HEK293 (cell line): ENCODE data around the gene GAL.

ENCODE experiments used
- CTCF ChIA-PET: fragments of 350-600 bp; formaldehyde crosslinking; extraction: SDS; loops from one replicate; lab custom pipeline; 2021; ENCODE audit warnings: antibody characterized with exemption; lab: Yijun Ruan, JAX
- POLR2A ChIA-PET: fragments of 300-600 bp; formaldehyde crosslinking; extraction: SDS; loops from one replicate; lab custom pipeline; 2020; ENCODE audit warnings: antibody characterized with exemption, inconsistent platforms; lab: Yijun Ruan, JAX
- H3K27ac ChIP-seq: fragments of 200-500 bp; sonication (Bioruptor generic); 2 replicates; pipeline ENCODE4 v1.5.1; 2014; ENCODE audit warnings: low read depth, low read length, control low read depth, inconsistent platforms; ENCODE audit errors: extremely low read depth
- H3K36me3 ChIP-seq, 2 experiments: fragments of 200-500 bp in 1 of 2; sonication (Bioruptor generic) in 1 of 2; 1 replicate in 1 of 2; 2 replicates in 1 of 2; pipeline ENCODE4 v1.5.1; 2014 to 2017; ENCODE audit warnings: inconsistent platforms in 2 of 2, low read length in 2 of 2; ENCODE audit not compliant: control insufficient read depth in 2 of 2, insufficient read depth in 1 of 2
- H3K4me1 ChIP-seq: fragments of 200-500 bp; sonication (Bioruptor generic); 2 replicates; pipeline ENCODE4 v1.5.1; 2014; ENCODE audit warnings: mild to moderate bottlenecking, low read length, inconsistent platforms; ENCODE audit not compliant: control insufficient read depth, insufficient read depth
- H3K4me3 ChIP-seq: 2 replicates; pipeline ENCODE4 v1.5.1; 2011; ENCODE audit warnings: low read depth, mild to moderate bottlenecking, control low read depth, low read length, moderate library complexity
- H3K9me3 ChIP-seq: fragments of 200-500 bp; sonication (Bioruptor generic); 2 replicates; pipeline ENCODE4 v1.5.1; 2014; ENCODE audit warnings: low read depth, low read length, inconsistent platforms; ENCODE audit not compliant: control insufficient read depth, insufficient read depth
- EGR2 ChIP-seq: fragments of 450-650 bp; formaldehyde crosslinking; IDR thresholded peaks from 2 replicates; pipeline ENCODE4 v1.5.1; 2016; ENCODE audit warnings: low read depth, missing biosample characterization, missing genetic modification characterization
- GFI1B ChIP-seq: fragments of 450-650 bp; formaldehyde crosslinking; IDR thresholded peaks from 2 replicates; pipeline ENCODE4 v1.5.1; 2016; ENCODE audit warnings: missing biosample characterization, missing genetic modification characterization
- HIC1 ChIP-seq: fragments of 450-650 bp; formaldehyde crosslinking; IDR thresholded peaks from 2 replicates; pipeline ENCODE4 v1.5.1; 2016; ENCODE audit warnings: missing biosample characterization, missing genetic modification characterization
- IKZF3 ChIP-seq: fragments of 450-650 bp; IDR thresholded peaks from 2 replicates; pipeline ENCODE4 v1.5.0; 2018; ENCODE audit warnings: missing biosample characterization, mild to moderate bottlenecking, missing genetic modification characterization, moderate library complexity
- KLF17 ChIP-seq: fragments of 450-650 bp; formaldehyde crosslinking; IDR thresholded peaks from 2 replicates; pipeline ENCODE4 v1.5.1; 2016; ENCODE audit warnings: missing biosample characterization, missing genetic modification characterization
- KLF8 ChIP-seq: fragments of 450-650 bp; formaldehyde crosslinking; IDR thresholded peaks from 2 replicates; pipeline ENCODE4 v1.5.1; 2016; ENCODE audit warnings: missing biosample characterization, missing genetic modification characterization
- WT1 ChIP-seq: fragments of 450-650 bp; formaldehyde crosslinking; IDR thresholded peaks from 2 replicates; pipeline ENCODE4 v1.5.1; 2016; ENCODE audit warnings: missing biosample characterization, missing genetic modification characterization
- YY2 ChIP-seq: fragments of 450-650 bp; formaldehyde crosslinking; IDR thresholded peaks from 2 replicates; pipeline ENCODE4 v1.5.1; 2016; ENCODE audit warnings: missing biosample characterization, missing genetic modification characterization
- ZNF114 ChIP-seq: fragments of 450-650 bp; formaldehyde crosslinking; IDR thresholded peaks from 2 replicates; pipeline ENCODE4 v1.5.0; 2017; ENCODE audit warnings: missing biosample characterization, missing genetic modification characterization
- ZNF157 ChIP-seq: fragments of 450-650 bp; formaldehyde crosslinking; IDR thresholded peaks from 2 replicates; pipeline ENCODE4 v1.5.1; 2016; ENCODE audit warnings: missing biosample characterization, missing genetic modification characterization
- ZNF175 ChIP-seq: fragments of 450-650 bp; formaldehyde crosslinking; IDR thresholded peaks from 2 replicates; pipeline ENCODE4 v1.5.1; 2016; ENCODE audit warnings: missing biosample characterization, missing genetic modification characterization
- ZNF221 ChIP-seq: fragments of 450-650 bp; formaldehyde crosslinking; IDR thresholded peaks from 2 replicates; pipeline ENCODE4 v1.5.1; 2017; ENCODE audit warnings: missing biosample characterization, missing genetic modification characterization, borderline replicate concordance
- ZNF366 ChIP-seq: fragments of 450-650 bp; formaldehyde crosslinking; conservative IDR thresholded peaks from 2 replicates; pipeline ENCODE4 v1.5.1; 2016; ENCODE audit warnings: missing biosample characterization, missing genetic modification characterization
- ZNF423 ChIP-seq: fragments of 450-650 bp; formaldehyde crosslinking; IDR thresholded peaks from 2 replicates; pipeline ENCODE4 v1.5.1; 2016; ENCODE audit warnings: missing biosample characterization, missing genetic modification characterization
- ZNF473 ChIP-seq: fragments of 450-650 bp; formaldehyde crosslinking; IDR thresholded peaks from 2 replicates; pipeline ENCODE4 v1.5.1; 2017; ENCODE audit warnings: missing biosample characterization, missing genetic modification characterization
- ZNF513 ChIP-seq: fragments of 450-650 bp; IDR thresholded peaks from 2 replicates; pipeline ENCODE4 v1.5.1; 2018; ENCODE audit warnings: missing biosample characterization, missing genetic modification characterization
- ZNF521 ChIP-seq: fragments of 450-650 bp; formaldehyde crosslinking; IDR thresholded peaks from 2 replicates; pipeline ENCODE4 v1.5.1; 2017; ENCODE audit warnings: missing biosample characterization, mild to moderate bottlenecking, missing genetic modification characterization
- ZNF548 ChIP-seq: fragments of 450-650 bp; formaldehyde crosslinking; IDR thresholded peaks from 2 replicates; pipeline ENCODE4 v1.5.1; 2016; ENCODE audit warnings: missing biosample characterization, missing genetic modification characterization
- ZNF596 ChIP-seq: fragments of 450-650 bp; IDR thresholded peaks from 2 replicates; pipeline ENCODE4 v1.5.0; 2018; ENCODE audit warnings: missing biosample characterization, mild to moderate bottlenecking, missing genetic modification characterization, moderate library complexity
- ZNF610 ChIP-seq: fragments of 450-650 bp; formaldehyde crosslinking; IDR thresholded peaks from 2 replicates; pipeline ENCODE4 v1.5.1; 2016; ENCODE audit warnings: missing biosample characterization, missing genetic modification characterization, borderline replicate concordance
- ZNF645 ChIP-seq: fragments of 450-650 bp; formaldehyde crosslinking; IDR thresholded peaks from 2 replicates; pipeline ENCODE4; 2016; ENCODE audit warnings: missing biosample characterization, missing genetic modification characterization
- ZNF792 ChIP-seq: fragments of 450-650 bp; formaldehyde crosslinking; IDR thresholded peaks from 2 replicates; pipeline ENCODE4 v1.5.1; 2016; ENCODE audit warnings: missing biosample characterization, missing genetic modification characterization
- ZSCAN4 ChIP-seq: fragments of 450-650 bp; formaldehyde crosslinking; IDR thresholded peaks from 2 replicates; pipeline ENCODE4 v1.5.1; 2017; ENCODE audit warnings: missing biosample characterization, missing genetic modification characterization

Gene GAL

GRCh38 chr11:68710409-68710808 lies 26.1 kb downstream of the GAL start:
- no peaks in the 10 kb centered on the region for H3K36me3 ChIP-seq
- POLR2A ChIA-PET = no interaction called here
- TF ChIP-seq HIC1 (tag by site-specific recombination) (no peak), ZNF513 (tag by site-specific recombination) (no peak), EGR2 (tag by site-specific recombination) (no peak), ZNF221 (tag by site-specific recombination) (no peak), ZNF792 (no peak), ZNF366 (no peak), ZNF157 (tag by site-specific recombination) (no peak), IKZF3 (no peak), ZNF610 (tag by site-specific recombination) (no peak), ZNF645 (no peak), ZNF596 (tag by site-specific recombination) (no peak), GFI1B (tag by site-specific recombination) (no peak), KLF17 (tag by site-specific recombination) (no peak)
- TF ChIP-seq, all 188 proteins: peak for 0
- Histone ChIP-seq H3K4me3 (no peak overlapping the region), H3K27ac (no peak overlapping the region), H3K9me3 (no peaks in the 10 kb centered on the region), H3K4me1 (no peaks in the 10 kb centered on the region)
- CTCF ChIA-PET = no interaction called here

- CTCF ChIA-PET = no interaction called here
Observed at GRCh38 chr11:68711114-68711513, 26.8 kb downstream of the GAL start.

More at GRCh38 chr11:68711114-68711513, 26.8 kb downstream of the GAL start:
- no peak for TF ChIP-seq ZNF423 (tag by site-specific recombination)
- TF ChIP-seq WT1 (tag by site-specific recombination) = no peak
- no peak for TF ChIP-seq ZNF548
- TF ChIP-seq ZNF473 (tag by site-specific recombination) = 0 out of 2 replicates have a peak, but pooled peaks have one; percentile 52
- 0 out of 2 replicates have a peak, but pooled peaks have one; percentile 40 for TF ChIP-seq ZNF114 (tag by site-specific recombination)
- TF ChIP-seq ZSCAN4 = peak; percentile 92
- no peak for TF ChIP-seq ZNF175 (tag by site-specific recombination)
- TF ChIP-seq ZNF521 (tag by site-specific recombination) = 0 out of 2 replicates have a peak, but pooled peaks have one; percentile 32
- 0 out of 2 replicates have a peak, but pooled peaks have one; percentile 15 for TF ChIP-seq YY2 (tag by site-specific recombination)
- no peak for TF ChIP-seq KLF8 (tag by site-specific recombination)
- no peak overlapping the region for H3K4me3 ChIP-seq
- POLR2A ChIA-PET = no interaction called here
- no peaks in the 10 kb centered on the region for H3K9me3 ChIP-seq
- no peak overlapping the region for H3K27ac ChIP-seq
- H3K4me1 ChIP-seq = no peaks in the 10 kb centered on the region
- H3K36me3 ChIP-seq = no peaks in the 10 kb centered on the region
